Measurements from ENCODE around the gene GPR137B. TPM values are rescaled to one million over a fixed set of nuclear protein-coding genes. Genes with fewer than 3 reads are reported as not detected.

GPR137B gene
- total and polyA plus RNA-seq, 4 donors: 2.2 to 8.6 (median 5.3) TPM

GRCh38 chr1:236240675-236241074 is 98.3 kb downstream of the GPR137B start:
- TF ChIP-seq, protein P1, sequence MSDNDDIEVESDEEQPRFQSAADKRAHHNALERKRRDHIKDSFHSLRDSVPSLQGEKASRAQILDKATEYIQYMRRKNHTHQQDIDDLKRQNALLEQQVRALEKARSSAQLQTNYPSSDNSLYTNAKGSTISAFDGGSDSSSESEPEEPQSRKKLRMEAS (IDR thresholded peaks at IDR 0.05): no peak
- no peak for TF ChIP-seq YY1 (IDR thresholded peaks at IDR 0.05)
- TF ChIP-seq JUND (IDR thresholded peaks at IDR 0.05): no peak
- no peak for TF ChIP-seq NR2F2 (IDR thresholded peaks at IDR 0.05)
- TF ChIP-seq RAD21 (IDR thresholded peaks at IDR 0.05): no peak
- no peak for TF ChIP-seq GABPA (IDR thresholded peaks at IDR 0.05 in 1 of 2, conservative IDR thresholded peaks at IDR 0.05 in 1 of 2)
- TF ChIP-seq HNF4A (conservative IDR thresholded peaks at IDR 0.05): no peak
- TF ChIP-seq CTCF (IDR thresholded peaks at IDR 0.05; ENCODE audit: low read depth, low read length, missing input control): no peak
- no peak for TF ChIP-seq EGR1 (IDR thresholded peaks at IDR 0.05; ENCODE audit: low read depth in 2 of 2)
- no peak for TF ChIP-seq ATF3 (IDR thresholded peaks at IDR 0.05)
- TF ChIP-seq RXRA (IDR thresholded peaks at IDR 0.05): no peak
- no peak for TF ChIP-seq SP1 (IDR thresholded peaks at IDR 0.05)
- no peak for TF ChIP-seq TAF1 (conservative IDR thresholded peaks at IDR 0.05)
- TF ChIP-seq REST (IDR thresholded peaks at IDR 0.05): no peak
- Histone ChIP-seq H3K4me1 (ENCODE audit: control insufficient read depth in 4 of 4, insufficient read depth in 4 of 4, low read length in 3 of 4) (no peaks in the 10 kb centered on the region), H3K27me3 (ENCODE audit: control insufficient read depth in 4 of 4, insufficient read depth in 4 of 4, low read length in 3 of 4) (no peaks in the 10 kb centered on the region), H3K9ac (ENCODE audit: low read depth in 1 of 2, low read length in 2 of 2) (no peak overlapping the region), H3K27ac (ENCODE audit: low read depth in 1 of 2, low read length in 2 of 2) (no peak overlapping the region), H3K4me3 (ENCODE audit: low read depth in 1 of 3, low read length in 3 of 3) (no peak overlapping the region), H3K36me3 (ENCODE audit: control insufficient read depth in 4 of 4, insufficient read depth in 3 of 4, low read depth in 1 of 4, low read length in 3 of 4) (peaks cover 0 to 13% (median 10%) of the 10 kb centered on the region in 4 donors), H3K9me3 (ENCODE audit: control insufficient read depth in 4 of 4, low read length in 3 of 4) (no peaks in the 10 kb centered on the region)
- DNase-seq (ENCODE audit: low spot score): no peak
- 95% methylated on average over 3 of the region's 3 CpGs for WGBS

- no peaks in the 10 kb centered on the region for H3K27me3 ChIP-seq (ENCODE audit: control insufficient read depth in 4 of 4, insufficient read depth in 4 of 4, low read length in 3 of 4)
- no peaks in the 10 kb centered on the region for H3K4me1 ChIP-seq (ENCODE audit: control insufficient read depth in 4 of 4, insufficient read depth in 4 of 4, low read length in 3 of 4)
- WGBS: 98% methylated on average over 2 of the region's 2 CpGs
- no peak overlapping the region for H3K9ac ChIP-seq (ENCODE audit: low read depth in 1 of 2, low read length in 2 of 2)
- H3K9me3 ChIP-seq (ENCODE audit: control insufficient read depth in 4 of 4, low read length in 3 of 4): no peaks in the 10 kb centered on the region
- H3K27ac ChIP-seq (ENCODE audit: low read depth in 1 of 2, low read length in 2 of 2): no peak overlapping the region
- no peak for DNase-seq (ENCODE audit: low spot score)
- peaks cover 0 to 13% (median 9%) of the 10 kb centered on the region in 4 donors for H3K36me3 ChIP-seq (ENCODE audit: control insufficient read depth in 4 of 4, insufficient read depth in 3 of 4, low read depth in 1 of 4, low read length in 3 of 4)
- H3K4me3 ChIP-seq (ENCODE audit: low read depth in 1 of 3, low read length in 3 of 3): no peak overlapping the region
- no peak for TF ChIP-seq GABPA (IDR thresholded peaks at IDR 0.05 in 1 of 2, conservative IDR thresholded peaks at IDR 0.05 in 1 of 2)
- no peak for TF ChIP-seq REST (IDR thresholded peaks at IDR 0.05)
- TF ChIP-seq, protein P2, sequence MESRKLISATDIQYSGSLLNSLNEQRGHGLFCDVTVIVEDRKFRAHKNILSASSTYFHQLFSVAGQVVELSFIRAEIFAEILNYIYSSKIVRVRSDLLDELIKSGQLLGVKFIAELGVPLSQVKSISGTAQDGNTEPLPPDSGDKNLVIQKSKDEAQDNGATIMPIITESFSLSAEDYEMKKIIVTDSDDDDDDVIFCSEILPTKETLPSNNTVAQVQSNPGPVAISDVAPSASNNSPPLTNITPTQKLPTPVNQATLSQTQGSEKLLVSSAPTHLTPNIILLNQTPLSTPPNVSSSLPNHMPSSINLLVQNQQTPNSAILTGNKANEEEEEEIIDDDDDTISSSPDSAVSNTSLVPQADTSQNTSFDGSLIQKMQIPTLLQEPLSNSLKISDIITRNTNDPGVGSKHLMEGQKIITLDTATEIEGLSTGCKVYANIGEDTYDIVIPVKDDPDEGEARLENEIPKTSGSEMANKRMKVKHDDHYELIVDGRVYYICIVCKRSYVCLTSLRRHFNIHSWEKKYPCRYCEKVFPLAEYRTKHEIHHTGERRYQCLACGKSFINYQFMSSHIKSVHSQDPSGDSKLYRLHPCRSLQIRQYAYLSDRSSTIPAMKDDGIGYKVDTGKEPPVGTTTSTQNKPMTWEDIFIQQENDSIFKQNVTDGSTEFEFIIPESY (IDR thresholded peaks at IDR 0.05): no peak
- TF ChIP-seq JUND (IDR thresholded peaks at IDR 0.05): no peak
- no peak for TF ChIP-seq FOXA2 (IDR thresholded peaks at IDR 0.05)
- no peak for TF ChIP-seq NR2F2 (IDR thresholded peaks at IDR 0.05)
- TF ChIP-seq HNF4G (IDR thresholded peaks at IDR 0.05): no peak
- no peak for TF ChIP-seq SP1 (IDR thresholded peaks at IDR 0.05)
- TF ChIP-seq, protein P1 (IDR thresholded peaks at IDR 0.05): no peak
- TF ChIP-seq YY1 (IDR thresholded peaks at IDR 0.05): no peak
- TF ChIP-seq RXRA (IDR thresholded peaks at IDR 0.05): no peak
- TF ChIP-seq RAD21 (IDR thresholded peaks at IDR 0.05): no peak
- no peak for TF ChIP-seq FOXA1 (IDR thresholded peaks at IDR 0.05)
- no peak for TF ChIP-seq EGR1 (IDR thresholded peaks at IDR 0.05; ENCODE audit: low read depth in 2 of 2)
Observed at GRCh38 chr1:236242568-236242967, 100.2 kb downstream of the GPR137B start.
